GM23248 (cell line): Measurements from ENCODE around the gene TMEM239. TPM values are rescaled to one million over a fixed set of nuclear protein-coding genes. Genes with fewer than 3 reads are reported as not detected.
"Not testable (repeated sequence)": the region's sequence is repeated elsewhere in the genome, so short reads cannot be mapped to it uniquely, and the experiment has no call there.

Experiments used
- DNase-seq: peaks from one replicate; pipeline ENCODE4 v3.0.0-alpha.2; 2015
- H2AFZ ChIP-seq: fragments of 200-600 bp; sonication (generic); 2 replicates; pipeline ENCODE4 v1.6.1; 2016; ENCODE audit warnings: antibody characterized with exemption
- H3F3A ChIP-seq: fragments of 200-600 bp; sonication (generic); 2 replicates; pipeline ENCODE4 v1.6.1; 2016; ENCODE audit warnings: mild to moderate bottlenecking, antibody characterized with exemption, mixed run types; ENCODE audit not compliant: insufficient read depth
- H3K27ac ChIP-seq: fragments of 200-600 bp; sonication (generic); 2 replicates; pipeline ENCODE4 v1.5.1; 2016; ENCODE audit warnings: mild to moderate bottlenecking
- H3K27me3 ChIP-seq: fragments of 200-600 bp; sonication (generic); replicated peaks from 2 replicates; pipeline ENCODE4 v1.6.1; 2016; ENCODE audit warnings: mild to moderate bottlenecking; ENCODE audit not compliant: insufficient read depth
- H3K36me3 ChIP-seq: fragments of 200-600 bp; sonication (generic); 2 replicates; pipeline ENCODE4 v1.6.1; 2016; ENCODE audit warnings: low read depth, mild to moderate bottlenecking
- H3K4me1 ChIP-seq: fragments of 200-600 bp; sonication (generic); 2 replicates; pipeline ENCODE4 v1.6.1; 2016; ENCODE audit warnings: mild to moderate bottlenecking; ENCODE audit not compliant: insufficient read depth
- H3K4me2 ChIP-seq: fragments of 200-600 bp; sonication (generic); one replicate; pipeline ENCODE4 v1.6.1; 2016; ENCODE audit warnings: mild to moderate bottlenecking; ENCODE audit not compliant: unreplicated experiment
- H3K4me3 ChIP-seq: fragments of 200-600 bp; sonication (generic); 2 replicates; pipeline ENCODE4 v1.5.1; 2016; ENCODE audit warnings: mild to moderate bottlenecking
- H3K79me2 ChIP-seq: fragments of 200-600 bp; sonication (generic); 2 replicates; pipeline ENCODE4 v1.6.1; 2016; ENCODE audit warnings: mild to moderate bottlenecking; ENCODE audit not compliant: insufficient read depth
- H3K9ac ChIP-seq: fragments of 200-600 bp; sonication (generic); 2 replicates; pipeline ENCODE4 v1.6.1; 2016; ENCODE audit warnings: mild to moderate bottlenecking
- H3K9me2 ChIP-seq: fragments of 200-600 bp; sonication (generic); 2 replicates; pipeline ENCODE4 v1.6.1; 2016; ENCODE audit warnings: mixed run types, mild to moderate bottlenecking, moderate library complexity; ENCODE audit not compliant: insufficient read depth
- H3K9me3 ChIP-seq: fragments of 200-600 bp; sonication (generic); one replicate; pipeline ENCODE4 v1.6.1; 2017; ENCODE audit warnings: low read depth
- H4K20me1 ChIP-seq: fragments of 200-600 bp; sonication (generic); 2 replicates; pipeline ENCODE4 v1.6.0; 2016; ENCODE audit not compliant: insufficient read depth
- EZH2 ChIP-seq: fragments of 200-600 bp; sonication (generic); IDR thresholded peaks from 2 replicates; pipeline ENCODE4 v1.6.1; 2018; ENCODE audit warnings: antibody characterized with exemption, mild to moderate bottlenecking; ENCODE audit not compliant: insufficient read depth, poor library complexity, severe bottlenecking
- EZH2phosphoT487 ChIP-seq: fragments of 200-600 bp; sonication (generic); IDR thresholded peaks from 2 replicates; pipeline ENCODE4 v1.6.1; 2018; ENCODE audit warnings: antibody characterized with exemption, moderate library complexity, mild to moderate bottlenecking, low read depth; ENCODE audit not compliant: insufficient read depth
- WGBS, 2 experiments: methylation state at CpG; one replicate each; pipeline ENCODE4 v1.1.6; 2015 to 2017; ENCODE audit warnings: low lambda C conversion rate in 2 of 2, low coverage in 1 of 2; ENCODE audit errors: missing lambda C conversion rate in 2 of 2; 5-methylcytosine and 5-hydroxymethylcytosine counted together
- in situ Hi-C: fragments of 300-500 bp; cut with MboI; formaldehyde crosslinking; loops from 2 replicates; pipeline ENCODE4 v1.15.0; 2020
- polyA plus RNA-seq: library from polyadenylated mRNA; unstranded; fragments of >200 nt; fragmentation: Nextera tagmentation; extraction: Ambion mirVana; gene quantifications from 2 replicates; pipeline ENCODE4 v1.2.1, GENCODE V29; 2016
- total RNA-seq: library from RNA; depleted of rRNA; stranded (reverse); fragments of >200 nt; shearing (Covaris generic); gene quantifications from 2 replicates; pipeline ENCODE4 v1.2.3, GENCODE V29; 2014

Gene TMEM239
- total and polyA plus RNA-seq, 2 experiments from 2014 or later, result not detected

DNA sequence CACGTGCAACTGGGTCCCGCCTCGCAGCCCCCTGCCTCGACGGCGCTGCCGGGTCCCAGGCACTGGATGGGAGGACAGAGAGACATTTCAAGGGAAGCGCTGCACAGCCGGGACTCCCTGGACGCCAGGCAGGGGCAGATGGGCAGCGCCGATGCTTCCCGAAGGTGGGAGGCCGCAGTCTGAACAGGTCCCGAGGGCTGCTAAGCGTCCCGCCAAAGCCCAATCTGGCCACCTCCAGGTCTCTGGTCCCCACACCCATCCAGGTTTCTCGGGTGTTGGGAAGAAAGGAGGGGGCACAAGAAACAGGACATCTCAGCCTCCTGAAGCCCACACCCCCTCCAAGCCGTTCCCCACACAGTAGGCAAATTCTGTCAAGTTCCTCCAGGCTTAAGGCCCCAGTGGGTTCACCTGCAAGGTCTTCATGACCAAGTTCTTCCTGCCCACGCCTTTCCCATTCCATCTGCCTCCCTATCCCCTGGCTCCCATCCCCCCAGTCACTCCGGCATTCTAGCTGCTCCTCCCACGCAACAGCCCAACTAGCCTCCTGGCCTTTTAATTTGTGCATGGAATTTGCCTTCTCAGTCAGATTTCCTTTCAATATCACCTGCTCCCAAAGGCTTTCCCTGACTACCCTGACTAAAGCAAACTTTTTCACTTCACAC is 10.3 kb upstream of the TMEM239 start:
- Histone ChIP-seq H3F3A (no peaks in the 10 kb centered on the region), H3K79me2 (no peaks in the 10 kb centered on the region), H3K27ac (no peak overlapping the region), H3K36me3 (no peaks in the 10 kb centered on the region), H3K4me1 (no peaks in the 10 kb centered on the region), H3K9me2 (no peaks in the 10 kb centered on the region), H2AFZ (no peak overlapping the region), H3K9ac (no peak overlapping the region), H4K20me1 (no peaks in the 10 kb centered on the region), H3K4me2 (no peak overlapping the region), H3K27me3 (peaks cover 76% of the 10 kb centered on the region), H3K9me3 (no peaks in the 10 kb centered on the region), H3K4me3 (no peak overlapping the region)
- no peak for DNase-seq
- no peak for TF ChIP-seq EZH2
- TF ChIP-seq EZH2phosphoT487, result no peak
- WGBS, 2 experiments, result 23 to 27% methylated on average over 20 to 22 of the region's 22 CpGs
- in situ Hi-C loops, result no loop called here

DNA sequence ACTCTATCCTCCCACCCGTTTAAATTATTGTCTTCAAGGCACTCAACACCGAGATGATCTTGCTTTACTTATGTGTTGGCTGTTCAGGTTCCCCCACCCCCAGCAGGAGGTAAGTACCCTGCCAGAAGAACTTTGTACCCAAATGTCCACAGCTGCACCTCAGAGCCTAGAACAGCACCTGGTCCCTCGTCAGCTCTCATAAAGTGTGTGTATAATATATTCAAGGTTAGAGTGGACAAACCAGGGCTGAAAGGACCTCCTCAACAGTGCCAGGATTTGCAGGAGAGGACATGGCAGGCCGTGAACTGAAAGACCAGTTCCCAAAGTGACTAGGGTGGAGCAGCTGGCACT is 9.8 kb upstream of the TMEM239 start:
- Histone ChIP-seq H3K36me3 (no peaks in the 10 kb centered on the region), H3K9ac (no peak overlapping the region), H4K20me1 (no peaks in the 10 kb centered on the region), H3K9me2 (no peaks in the 10 kb centered on the region), H3F3A (no peaks in the 10 kb centered on the region), H3K4me1 (no peaks in the 10 kb centered on the region), H3K9me3 (peaks cover under 1% of the 10 kb centered on the region), H2AFZ (no peak overlapping the region), H3K79me2 (no peaks in the 10 kb centered on the region), H3K27me3 (peaks cover 71% of the 10 kb centered on the region), H3K27ac (no peak overlapping the region), H3K4me3 (no peak overlapping the region), H3K4me2 (no peak overlapping the region)
- TF ChIP-seq EZH2, result no peak
- no peak for TF ChIP-seq EZH2phosphoT487
- in situ Hi-C loops, result no loop called here
- 43% methylated on average over 4 of the region's 4 CpGs for WGBS, 2 experiments
- DNase-seq, result no peak

DNA sequence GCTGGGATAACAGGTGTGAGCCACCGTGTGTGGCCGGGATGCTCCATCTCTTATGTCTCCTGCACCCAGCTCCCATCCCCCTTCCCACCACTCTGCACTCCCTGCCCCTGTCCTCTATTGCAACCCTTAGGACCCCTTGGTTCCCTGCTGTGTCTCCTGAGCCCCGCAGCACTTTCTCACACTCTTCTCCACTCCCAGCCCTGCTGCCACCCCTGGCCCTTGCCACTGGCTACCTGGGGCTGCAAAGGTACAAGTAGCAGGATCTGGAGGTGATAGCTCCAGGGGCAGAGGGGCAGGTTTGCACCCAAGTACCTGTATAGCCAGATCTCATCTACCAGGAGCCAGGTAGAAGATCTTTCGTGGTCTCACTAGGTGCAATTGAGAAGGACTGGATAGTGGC is 9.1 kb upstream of the TMEM239 start:
- Histone ChIP-seq H4K20me1 (no peaks in the 10 kb centered on the region), H3K9ac (no peak overlapping the region), H3K79me2 (no peaks in the 10 kb centered on the region), H3K9me2 (no peaks in the 10 kb centered on the region), H3K9me3 (peaks cover 3% of the 10 kb centered on the region), H3F3A (no peaks in the 10 kb centered on the region), H3K4me3 (no peak overlapping the region), H3K36me3 (no peaks in the 10 kb centered on the region), H3K4me1 (no peaks in the 10 kb centered on the region), H3K27ac (no peak overlapping the region), H3K27me3 (peaks cover 67% of the 10 kb centered on the region), H3K4me2 (no peak overlapping the region), H2AFZ (no peak overlapping the region)
- in situ Hi-C loops, result no loop called here
- no peak for DNase-seq
- TF ChIP-seq EZH2phosphoT487, result no peak
- no peak for TF ChIP-seq EZH2
- 27 to 56% methylated on average over 2 to 4 of the region's 4 CpGs for WGBS, 2 experiments

DNA sequence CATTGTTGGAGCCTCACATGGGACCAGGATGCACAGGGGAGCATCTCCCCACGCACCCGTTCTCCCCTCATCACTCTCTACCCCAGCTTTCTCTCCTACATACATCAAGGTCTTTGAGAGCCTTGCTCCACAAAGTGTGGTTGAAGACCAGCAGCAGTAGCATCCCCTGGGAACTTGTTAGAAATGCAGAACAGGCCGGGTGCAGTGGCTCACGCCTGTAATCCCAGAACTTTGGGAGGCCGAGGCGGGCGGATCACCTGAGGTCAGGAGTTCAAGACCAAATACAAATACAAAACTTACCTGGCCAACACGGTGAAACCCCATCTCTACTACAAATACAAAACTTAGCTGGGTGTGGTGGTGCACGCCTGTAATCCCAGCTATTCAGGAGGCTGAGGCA is 8.2 kb upstream of the TMEM239 start:
- H3K9me3 ChIP-seq, H3F3A ChIP-seq, H3K9me2 ChIP-seq, H2AFZ ChIP-seq, H3K4me3 ChIP-seq, H3K79me2 ChIP-seq, DNase-seq, H3K4me1 ChIP-seq, H3K4me2 ChIP-seq, H3K27ac ChIP-seq, H3K36me3 ChIP-seq, in situ Hi-C loops, H4K20me1 ChIP-seq, H3K9ac ChIP-seq: not testable (repeated sequence)
- H3K27me3 ChIP-seq, result peaks cover 58% of the 10 kb centered on the region
- 61 to 72% methylated on average over 9 of the region's 9 CpGs for WGBS, 2 experiments

DNA sequence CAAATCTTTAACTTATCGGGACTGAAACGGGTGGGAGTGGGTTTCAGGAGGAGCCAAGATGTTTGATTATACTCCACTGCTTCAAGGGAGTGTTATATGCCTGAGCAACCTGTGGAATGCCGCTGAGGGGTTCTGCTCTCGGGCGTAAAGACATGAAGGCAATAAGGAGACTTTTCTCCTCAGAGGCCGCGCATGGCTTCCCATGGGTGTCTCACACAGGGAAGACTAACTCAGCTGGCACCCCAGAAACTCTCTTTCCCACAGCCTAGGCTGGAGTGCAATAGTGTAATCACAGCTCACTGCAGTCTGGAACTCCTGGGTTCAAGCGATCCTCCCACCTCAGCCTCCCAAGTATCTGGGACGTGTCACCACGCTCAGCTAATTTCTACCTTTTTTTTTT is 6.5 kb upstream of the TMEM239 start:
- H3K4me2 ChIP-seq, result no peak overlapping the region

More for the DNA sequence above, 6.5 kb upstream of the TMEM239 start:
- peaks cover 3% of the 10 kb centered on the region for H3K9me3 ChIP-seq
- no peak for TF ChIP-seq EZH2phosphoT487
- no peak for TF ChIP-seq EZH2
- H3K79me2 ChIP-seq, result no peaks in the 10 kb centered on the region
- no peak overlapping the region for H3K9ac ChIP-seq
- no peaks in the 10 kb centered on the region for H3K9me2 ChIP-seq
- 82 to 85% methylated on average over 10 of the region's 10 CpGs for WGBS, 2 experiments
- in situ Hi-C loops, result no loop called here
- no peak overlapping the region for H3K4me3 ChIP-seq
- peaks cover 40% of the 10 kb centered on the region for H3K27me3 ChIP-seq
- no peaks in the 10 kb centered on the region for H3F3A ChIP-seq
- no peak overlapping the region for H2AFZ ChIP-seq
- H4K20me1 ChIP-seq, result no peaks in the 10 kb centered on the region
- peaks cover 6% of the 10 kb centered on the region for H3K4me1 ChIP-seq
- no peaks in the 10 kb centered on the region for H3K36me3 ChIP-seq
- DNase-seq, result no peak
- H3K27ac ChIP-seq, result no peak overlapping the region
